Colonic mucosa (tissue), 4 donors: ENCODE data around the gene FEZF2. TPM values are rescaled to one million over a fixed set of nuclear protein-coding genes. Genes with fewer than 3 reads are reported as not detected.

Experiments
- DNase-seq: peaks from one replicate; pipeline ENCODE4 v3.0.0-alpha.2; 2020
- H3K27ac ChIP-seq: fragments of 200-600 bp; one replicate; pipeline ENCODE4 v1.8.0; 2021
- H3K27me3 ChIP-seq: fragments of 200-600 bp; one replicate; pipeline ENCODE4 v1.8.0; 2021
- H3K36me3 ChIP-seq: fragments of 200-600 bp; one replicate; pipeline ENCODE4 v1.8.0; 2021
- H3K4me1 ChIP-seq: fragments of 200-600 bp; one replicate; pipeline ENCODE4 v1.8.0; 2021; ENCODE audit warnings: mild to moderate bottlenecking
- H3K4me3 ChIP-seq: fragments of 200-600 bp; one replicate; pipeline ENCODE4 v1.8.0; 2021
- H3K9ac ChIP-seq, 2 donors: one replicate each; pipeline ENCODE4 v1.7.0; 2013; ENCODE audit warnings: control low read depth in 2 of 2, low read depth in 2 of 2, low read length in 2 of 2
- H3K9me3 ChIP-seq: fragments of 200-600 bp; one replicate; pipeline ENCODE4 v1.8.0; 2021
- CTCF ChIP-seq: fragments of 200-600 bp; IDR thresholded peaks from one replicate; pipeline ENCODE4 v1.8.0; 2022; ENCODE audit warnings: antibody characterized with exemption, mild to moderate bottlenecking
- intact Hi-C: fragments of 100-400 bp; cut with DNase I; formaldehyde crosslinking; loops from one replicate; pipeline ENCODE4 v1.14.1; 2022
- total RNA-seq, 2 donors: library from RNA; stranded (reverse); fragmentation: NEBNext Ultra II Directional in 1 of 2; extraction: Animal tissue kit (Norgen Biotek cat#: 25700) in 1 of 2; gene quantifications; one replicate each; pipeline ENCODE4 v1.2.1, GENCODE V29; 2021
- donor health status: healthy.
- donor health status: DM: no; HTN: no; CAD: no.
- donor health status: DM: no; HTN: no; CAD: no.

Gene FEZF2
- total RNA-seq, 2 donors from 2014 or later, result not detected

- no peak overlapping the region for H3K27ac ChIP-seq
- no peak for TF ChIP-seq CTCF
- no peak overlapping the region for H3K4me3 ChIP-seq
- H3K36me3 ChIP-seq, result no peaks in the 10 kb centered on the region
- DNase-seq, result no peak
- H3K9ac ChIP-seq, result no peak overlapping the region
- H3K9me3 ChIP-seq, result no peaks in the 10 kb centered on the region
- intact Hi-C loops, result no loop called here
- H3K4me1 ChIP-seq, result no peaks in the 10 kb centered on the region
- no peaks in the 10 kb centered on the region for H3K27me3 ChIP-seq
Measured at GRCh38 chr3:62413687-62414086, 40.3 kb upstream of the FEZF2 start.

GRCh38 chr3:62406945-62407344 is 33.6 kb upstream of the FEZF2 start:
- Histone ChIP-seq H3K27me3 (no peaks in the 10 kb centered on the region), H3K27ac (no peak overlapping the region), H3K4me1 (no peaks in the 10 kb centered on the region), H3K36me3 (no peaks in the 10 kb centered on the region), H3K4me3 (no peak overlapping the region), H3K9ac (no peak overlapping the region), H3K9me3 (no peaks in the 10 kb centered on the region)
- TF ChIP-seq CTCF, result no peak
- DNase-seq, result no peak
- intact Hi-C loops, result no loop called here

- Histone ChIP-seq H3K4me1 (no peaks in the 10 kb centered on the region), H3K27me3 (no peaks in the 10 kb centered on the region), H3K9me3 (no peaks in the 10 kb centered on the region), H3K4me3 (no peak overlapping the region), H3K27ac (no peak overlapping the region), H3K36me3 (no peaks in the 10 kb centered on the region), H3K9ac (no peak overlapping the region)
- no peak for DNase-seq
- TF ChIP-seq CTCF, result no peak
- intact Hi-C loops, result no loop called here
Measured at GRCh38 chr3:62405566-62405965, 32.2 kb upstream of the FEZF2 start.

- TF ChIP-seq CTCF, result no peak
- DNase-seq, result no peak
Measured at GRCh38 chr3:62405135-62405534, 31.8 kb upstream of the FEZF2 start.

GRCh38 chr3:62404321-62404720 is 31.0 kb upstream of the FEZF2 start:
- TF ChIP-seq CTCF, result no peak
- Histone ChIP-seq H3K4me1 (no peaks in the 10 kb centered on the region), H3K9ac (no peak overlapping the region), H3K9me3 (no peaks in the 10 kb centered on the region), H3K36me3 (no peaks in the 10 kb centered on the region), H3K27me3 (no peaks in the 10 kb centered on the region), H3K27ac (no peak overlapping the region), H3K4me3 (no peak overlapping the region)
- intact Hi-C loops, result no loop called here
- DNase-seq, result no peak

More at GRCh38 chr3:62405135-62405534, 31.8 kb upstream of the FEZF2 start:
- Histone ChIP-seq H3K27ac (no peak overlapping the region), H3K9ac (no peak overlapping the region), H3K9me3 (no peaks in the 10 kb centered on the region), H3K36me3 (no peaks in the 10 kb centered on the region), H3K4me3 (no peak overlapping the region), H3K27me3 (no peaks in the 10 kb centered on the region), H3K4me1 (no peaks in the 10 kb centered on the region)
- intact Hi-C loops, result no loop called here

- Histone ChIP-seq H3K9me3 (no peaks in the 10 kb centered on the region), H3K27ac (no peak overlapping the region), H3K36me3 (no peaks in the 10 kb centered on the region), H3K4me1 (no peaks in the 10 kb centered on the region), H3K27me3 (no peaks in the 10 kb centered on the region), H3K4me3 (no peak overlapping the region), H3K9ac (no peak overlapping the region)
- TF ChIP-seq CTCF, result no peak
- DNase-seq, result no peak
- intact Hi-C loops, result no loop called here
Measured at GRCh38 chr3:62403765-62404164, 30.4 kb upstream of the FEZF2 start.
